ENCODE results near the gene LRP8.
A peak's percentile ranks its signal among the peaks of the same experiment; 100 is the strongest.
"Not testable (repeated sequence)": the region's sequence is repeated elsewhere in the genome, so short reads cannot be mapped to it uniquely, and the experiment has no call there.

Gene LRP8

GRCh38 chr1:53220962-53221286 is 106.9 kb downstream of the LRP8 start:
- Mint-ChIP-seq H3K27me3 (ENCODE audit: low read depth) (no peaks in the 10 kb centered on the region), H3K4me3 (peak overlapping the region; percentile 90), H3K9me3 (no peaks in the 10 kb centered on the region), H3K4me1 (ENCODE audit: low read depth) (peaks cover 24% of the 10 kb centered on the region), H3K27ac (peak overlapping the region; percentile 96), H3K36me3 (ENCODE audit: low read depth) (peaks cover 7% of the 10 kb centered on the region)

DNA sequence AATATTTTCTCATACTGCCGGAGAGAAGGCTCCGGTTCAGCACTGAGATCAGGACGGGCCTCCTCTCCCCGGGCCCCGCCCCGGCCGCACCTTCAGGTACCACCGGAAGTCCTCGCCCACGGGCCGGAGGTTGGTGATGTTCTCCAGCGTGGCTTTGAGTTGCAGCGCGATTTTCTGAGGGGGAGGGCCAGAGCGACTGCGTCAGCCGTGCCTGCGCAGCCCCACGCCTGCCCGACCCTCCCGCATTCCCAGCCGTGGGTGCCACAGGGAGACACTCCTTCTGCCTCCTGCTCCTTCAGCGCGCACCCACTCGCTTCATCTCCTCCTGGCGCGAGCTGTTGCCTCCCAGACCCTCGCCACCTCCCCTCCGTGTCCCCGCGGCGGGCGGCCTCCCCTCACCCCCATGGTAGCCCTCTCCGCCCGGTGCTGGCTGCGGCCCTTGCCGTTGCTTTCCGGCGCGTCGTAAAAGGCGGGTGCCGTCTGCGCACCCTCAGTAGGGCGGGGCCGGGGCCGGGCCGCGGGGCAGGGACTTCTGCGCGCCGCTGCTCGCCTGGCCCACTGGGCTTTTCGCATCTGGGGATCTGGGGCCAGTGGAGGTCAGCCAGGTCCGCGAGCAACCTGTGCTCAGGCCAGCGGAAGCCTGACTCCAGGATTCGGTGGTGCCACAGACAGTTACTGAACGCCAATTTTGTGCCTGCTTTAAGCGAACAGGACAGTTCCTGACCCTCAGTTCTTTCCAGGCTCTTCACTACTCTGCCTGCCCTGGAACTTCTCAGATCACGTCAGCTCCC is 107.5 kb downstream of the LRP8 start, which contains the start of gene CZIB:
Gene CZIB, minus strand, starts transcription at position 464 of the 791 bp plus-strand sequence. Its CDS starts 59 bp downstream, at position 405.
- peaks cover 7% of the 10 kb centered on the region for H3K36me3 Mint-ChIP-seq (ENCODE audit: low read depth)
- peak within 1 kb of the TSS; percentile 90 for H3K4me3 Mint-ChIP-seq
- H3K27ac Mint-ChIP-seq, result peak within 1 kb of the TSS; percentile 96
- no peaks in the 10 kb centered on the region for H3K9me3 Mint-ChIP-seq
- peaks cover 24% of the 10 kb centered on the region for H3K4me1 Mint-ChIP-seq (ENCODE audit: low read depth)
- H3K27me3 Mint-ChIP-seq (ENCODE audit: low read depth), result no peaks in the 10 kb centered on the region

GRCh38 chr1:53219711-53220110 is 108.2 kb downstream of the LRP8 start:
- Mint-ChIP-seq H3K27ac (peak overlapping the region; percentile 96), H3K27me3 (ENCODE audit: low read depth) (no peaks in the 10 kb centered on the region), H3K36me3 (ENCODE audit: low read depth) (peaks cover 8% of the 10 kb centered on the region), H3K9me3 (no peaks in the 10 kb centered on the region), H3K4me1 (ENCODE audit: low read depth) (peaks cover 24% of the 10 kb centered on the region), H3K4me3 (peak overlapping the region; percentile 90)

- Mint-ChIP-seq H3K36me3 (ENCODE audit: low read depth) (peaks cover 12% of the 10 kb centered on the region), H3K4me3 (peak overlapping the region; percentile 34), H3K27ac (no peak overlapping the region), H3K4me1 (ENCODE audit: low read depth) (peaks cover 24% of the 10 kb centered on the region), H3K27me3 (ENCODE audit: low read depth) (no peaks in the 10 kb centered on the region), H3K9me3 (no peaks in the 10 kb centered on the region)
Measured at GRCh38 chr1:53218201-53218600, 109.7 kb downstream of the LRP8 start.

DNA sequence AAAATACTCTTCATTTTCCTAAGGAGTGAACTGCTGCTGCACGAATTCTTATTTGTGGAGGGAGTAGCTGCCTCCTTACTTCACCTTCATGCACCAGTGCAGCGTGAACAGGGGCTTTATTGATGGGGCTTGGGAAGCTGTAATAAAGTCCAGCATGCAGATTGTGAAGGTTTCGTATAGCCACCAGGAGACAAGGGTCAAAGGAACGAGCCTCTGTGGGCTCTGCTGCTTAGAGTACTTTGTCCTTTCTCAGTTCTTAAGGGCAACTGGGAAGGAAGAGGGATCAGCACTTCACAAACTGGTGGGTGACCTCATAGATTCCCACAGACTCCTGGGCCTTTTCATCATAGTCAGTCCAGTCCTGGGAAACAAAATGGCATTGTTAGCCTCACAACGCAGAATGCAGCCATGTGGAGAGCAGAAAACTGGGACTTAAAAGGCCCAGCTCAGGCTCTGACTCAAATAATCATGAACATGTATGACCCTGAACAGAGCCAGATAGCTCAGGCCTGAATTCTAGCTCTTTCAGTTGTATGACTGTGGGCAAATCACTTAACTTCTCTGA is 113.4 kb downstream of the LRP8 start:
- Mint-ChIP-seq H3K4me3 (no peak overlapping the region), H3K36me3 (ENCODE audit: low read depth) (peaks cover 27% of the 10 kb centered on the region), H3K4me1 (ENCODE audit: low read depth) (peaks cover 16% of the 10 kb centered on the region), H3K9me3 (no peaks in the 10 kb centered on the region), H3K27me3 (ENCODE audit: low read depth) (no peaks in the 10 kb centered on the region), H3K27ac (no peak overlapping the region)

- H3K27me3 Mint-ChIP-seq (ENCODE audit: low read depth), result no peaks in the 10 kb centered on the region
- H3K27ac Mint-ChIP-seq, result no peak overlapping the region
- no peak overlapping the region for H3K4me3 Mint-ChIP-seq
- H3K36me3 Mint-ChIP-seq (ENCODE audit: low read depth), result peaks cover 48% of the 10 kb centered on the region
- H3K4me1 Mint-ChIP-seq (ENCODE audit: low read depth), result peaks cover 2% of the 10 kb centered on the region
- peaks cover 13% of the 10 kb centered on the region for H3K9me3 Mint-ChIP-seq
Measured at GRCh38 chr1:53210954-53211353, 116.9 kb downstream of the LRP8 start.

- Mint-ChIP-seq H3K4me1 (ENCODE audit: low read depth) (peaks cover 2% of the 10 kb centered on the region), H3K9me3 (peaks cover 15% of the 10 kb centered on the region), H3K27me3 (ENCODE audit: low read depth) (no peaks in the 10 kb centered on the region), H3K36me3 (ENCODE audit: low read depth) (peaks cover 48% of the 10 kb centered on the region), H3K4me3 (no peak overlapping the region), H3K27ac (no peak overlapping the region)
Measured at GRCh38 chr1:53210352-53210751, 117.5 kb downstream of the LRP8 start.

GRCh38 chr1:53207726-53208125 is 120.1 kb downstream of the LRP8 start:
- H3K27me3 Mint-ChIP-seq (ENCODE audit: low read depth), result no peaks in the 10 kb centered on the region
- no peak overlapping the region for H3K27ac Mint-ChIP-seq
- H3K36me3 Mint-ChIP-seq (ENCODE audit: low read depth), result peaks cover 68% of the 10 kb centered on the region
- no peak overlapping the region for H3K4me3 Mint-ChIP-seq
- H3K4me1 Mint-ChIP-seq (ENCODE audit: low read depth), result peaks cover 2% of the 10 kb centered on the region
- peaks cover 29% of the 10 kb centered on the region for H3K9me3 Mint-ChIP-seq

- Mint-ChIP-seq H3K27me3 (ENCODE audit: low read depth) (no peaks in the 10 kb centered on the region), H3K9me3 (peaks cover 29% of the 10 kb centered on the region), H3K4me3 (no peak overlapping the region), H3K27ac (no peak overlapping the region), H3K4me1 (ENCODE audit: low read depth) (no peaks in the 10 kb centered on the region), H3K36me3 (ENCODE audit: low read depth) (peaks cover 68% of the 10 kb centered on the region)
Measured at GRCh38 chr1:53206735-53207379, 121.0 kb downstream of the LRP8 start.

DNA sequence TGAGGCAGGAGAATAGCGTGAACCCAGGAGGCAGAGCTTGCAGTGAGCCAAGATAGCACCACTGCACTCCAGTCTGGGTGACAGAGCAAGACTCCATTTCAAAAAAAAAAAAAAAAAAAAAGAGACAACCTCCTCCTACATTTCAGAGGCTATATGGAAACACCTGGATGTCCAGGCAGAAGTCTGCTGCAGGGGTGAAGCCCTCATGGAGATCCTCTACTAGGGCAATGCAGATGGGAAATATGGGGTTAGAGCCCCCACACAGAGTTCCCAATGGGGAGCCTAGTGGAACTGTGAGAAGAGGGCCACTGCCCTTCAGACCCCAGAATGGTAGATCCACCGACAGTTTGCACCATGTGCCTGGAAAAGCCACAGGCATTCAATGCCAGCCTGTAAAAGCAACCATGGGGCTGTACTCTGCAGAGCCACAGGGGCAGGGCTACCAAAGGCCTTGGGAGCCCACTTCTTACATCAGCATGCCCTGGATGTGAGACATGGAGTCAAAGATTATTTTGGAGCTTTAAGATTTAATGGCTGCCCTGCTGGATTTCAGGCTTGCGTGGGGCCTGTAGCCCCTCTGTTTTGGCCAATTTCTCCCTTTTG is 121.7 kb downstream of the LRP8 start:
- H3K4me1 Mint-ChIP-seq (ENCODE audit: low read depth); H3K27ac Mint-ChIP-seq; H3K4me3 Mint-ChIP-seq; H3K27me3 Mint-ChIP-seq (ENCODE audit: low read depth): not testable (repeated sequence)
- H3K9me3 Mint-ChIP-seq, result peaks cover 29% of the 10 kb centered on the region
- H3K36me3 Mint-ChIP-seq (ENCODE audit: low read depth), result peaks cover 66% of the 10 kb centered on the region

GRCh38 chr1:53205496-53205895 is 122.4 kb downstream of the LRP8 start:
- not testable (repeated sequence) for H3K4me3 Mint-ChIP-seq; H3K4me1 Mint-ChIP-seq (ENCODE audit: low read depth); H3K27me3 Mint-ChIP-seq (ENCODE audit: low read depth); H3K27ac Mint-ChIP-seq
- peaks cover 29% of the 10 kb centered on the region for H3K9me3 Mint-ChIP-seq
- H3K36me3 Mint-ChIP-seq (ENCODE audit: low read depth), result peaks cover 68% of the 10 kb centered on the region

DNA sequence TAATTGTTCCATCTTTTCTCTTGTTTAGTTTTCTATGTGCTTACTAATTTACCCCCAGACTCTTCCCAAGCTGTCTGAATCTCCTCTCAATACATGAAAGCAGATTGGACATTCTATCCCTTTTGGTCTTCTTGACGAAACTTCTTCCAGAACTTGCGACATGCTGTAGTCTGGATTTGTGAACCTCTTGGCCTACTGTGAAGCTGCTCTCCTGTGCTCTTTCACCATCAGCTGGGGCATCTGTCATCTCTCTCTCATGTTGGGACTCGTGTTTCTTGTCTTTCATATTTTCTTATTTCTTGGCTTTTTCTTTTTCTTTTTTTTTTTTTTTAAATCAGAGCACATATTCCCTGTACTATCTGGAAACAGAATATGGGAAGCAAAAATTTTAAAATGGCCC is 124.4 kb downstream of the LRP8 start:
- peaks cover 57% of the 10 kb centered on the region for H3K36me3 Mint-ChIP-seq (ENCODE audit: low read depth)
- no peak overlapping the region for H3K4me3 Mint-ChIP-seq
- no peak overlapping the region for H3K27ac Mint-ChIP-seq
- H3K9me3 Mint-ChIP-seq, result peaks cover 29% of the 10 kb centered on the region
- H3K4me1 Mint-ChIP-seq (ENCODE audit: low read depth), result peaks cover under 1% of the 10 kb centered on the region
- H3K27me3 Mint-ChIP-seq (ENCODE audit: low read depth), result no peaks in the 10 kb centered on the region

- Mint-ChIP-seq H3K9me3 (no peaks in the 10 kb centered on the region), H3K27me3 (ENCODE audit: low read depth) (no peaks in the 10 kb centered on the region), H3K27ac (peak overlapping the region; percentile 96), H3K4me3 (peak overlapping the region; percentile 87), H3K4me1 (ENCODE audit: low read depth) (peaks cover 24% of the 10 kb centered on the region), H3K36me3 (ENCODE audit: low read depth) (peaks cover 26% of the 10 kb centered on the region)
Measured at GRCh38 chr1:53198241-53198651, 129.6 kb downstream of the LRP8 start.

GRCh38 chr1:53197291-53198200 is 130.3 kb downstream of the LRP8 start:
- Mint-ChIP-seq H3K36me3 (ENCODE audit: low read depth) (peaks cover 19% of the 10 kb centered on the region), H3K4me3 (peak overlapping the region; percentile 87), H3K27me3 (ENCODE audit: low read depth) (no peaks in the 10 kb centered on the region), H3K4me1 (ENCODE audit: low read depth) (peaks cover 24% of the 10 kb centered on the region), H3K9me3 (no peaks in the 10 kb centered on the region), H3K27ac (peak overlapping the region; percentile 96)

All from T-helper 1 cell treated with Interleukin-12 subunit alpha and Interleukin-12 subunit beta and Interleukin-4 antibody, amounts not matched to agents 30 μg/mL and 1 μg/mL, for 36 hours (primary cell).